Measurements from ENCODE around the gene THSD7B. TPM values are rescaled to one million over a fixed set of nuclear protein-coding genes. Genes with fewer than 3 reads are reported as not detected.

THSD7B gene
- total RNA-seq, 1 donor from 2014 or later = 12.0 TPM

GRCh38 chr2:137223722-137224121, 458.4 kb downstream of the THSD7B start:
- Mint-ChIP-seq H3K4me1 (ENCODE audit: low read depth) (no peaks in the 10 kb centered on the region), H3K4me3 (ENCODE audit: low read depth) (no peak overlapping the region), H3K9me3 (ENCODE audit: low read depth) (no peaks in the 10 kb centered on the region), H3K27me3 (no peaks in the 10 kb centered on the region), H3K27ac (no peak overlapping the region), H3K36me3 (ENCODE audit: insufficient read depth) (no peaks in the 10 kb centered on the region)
- no peak for TF ChIP-seq CTCF (IDR thresholded peaks at IDR 0.05; ENCODE audit: unreplicated experiment)
- DNase-seq (ENCODE audit: low spot score, unreplicated experiment) = no peak

GRCh38 chr2:137228566-137228965, 463.2 kb downstream of the THSD7B start:
- no peak overlapping the region for H3K4me3 Mint-ChIP-seq (ENCODE audit: low read depth)
- no peak for TF ChIP-seq CTCF (IDR thresholded peaks at IDR 0.05; ENCODE audit: unreplicated experiment)
- H3K27me3 Mint-ChIP-seq = no peaks in the 10 kb centered on the region
- peaks cover 1% of the 10 kb centered on the region for H3K36me3 Mint-ChIP-seq (ENCODE audit: insufficient read depth)
- H3K9me3 Mint-ChIP-seq (ENCODE audit: low read depth) = no peaks in the 10 kb centered on the region
- H3K4me1 Mint-ChIP-seq (ENCODE audit: low read depth) = no peaks in the 10 kb centered on the region
- no peak for DNase-seq (ENCODE audit: low spot score, unreplicated experiment)
- H3K27ac Mint-ChIP-seq = no peak overlapping the region

- no peaks in the 10 kb centered on the region for H3K27me3 Mint-ChIP-seq
- TF ChIP-seq CTCF (IDR thresholded peaks at IDR 0.05; ENCODE audit: unreplicated experiment) = no peak
- no peak overlapping the region for H3K4me3 Mint-ChIP-seq (ENCODE audit: low read depth)
- no peaks in the 10 kb centered on the region for H3K4me1 Mint-ChIP-seq (ENCODE audit: low read depth)
- no peak for DNase-seq (ENCODE audit: low spot score, unreplicated experiment)
- H3K9me3 Mint-ChIP-seq (ENCODE audit: low read depth) = no peaks in the 10 kb centered on the region
- peaks cover 1% of the 10 kb centered on the region for H3K36me3 Mint-ChIP-seq (ENCODE audit: insufficient read depth)
- no peak overlapping the region for H3K27ac Mint-ChIP-seq
Observed at GRCh38 chr2:137229834-137230233, 464.5 kb downstream of the THSD7B start.

- TF ChIP-seq CTCF (IDR thresholded peaks at IDR 0.05; ENCODE audit: unreplicated experiment) = no peak
- peaks cover 4% of the 10 kb centered on the region for H3K36me3 Mint-ChIP-seq (ENCODE audit: insufficient read depth)
- no peak overlapping the region for H3K27ac Mint-ChIP-seq
- H3K4me3 Mint-ChIP-seq (ENCODE audit: low read depth) = no peak overlapping the region
- no peak for DNase-seq (ENCODE audit: low spot score, unreplicated experiment)
- no peaks in the 10 kb centered on the region for H3K9me3 Mint-ChIP-seq (ENCODE audit: low read depth)
- H3K4me1 Mint-ChIP-seq (ENCODE audit: low read depth) = peaks cover 6% of the 10 kb centered on the region
- no peaks in the 10 kb centered on the region for H3K27me3 Mint-ChIP-seq
Observed at GRCh38 chr2:137231628-137232027, 466.3 kb downstream of the THSD7B start.

- DNase-seq (ENCODE audit: low spot score, unreplicated experiment) = no peak
- Mint-ChIP-seq H3K27ac (no peak overlapping the region), H3K36me3 (ENCODE audit: insufficient read depth) (peaks cover 4% of the 10 kb centered on the region), H3K9me3 (ENCODE audit: low read depth) (no peaks in the 10 kb centered on the region), H3K4me1 (ENCODE audit: low read depth) (peaks cover 6% of the 10 kb centered on the region), H3K27me3 (no peaks in the 10 kb centered on the region), H3K4me3 (ENCODE audit: low read depth) (no peak overlapping the region)
- TF ChIP-seq CTCF (IDR thresholded peaks at IDR 0.05; ENCODE audit: unreplicated experiment) = no peak
Observed at GRCh38 chr2:137232076-137232475, 466.7 kb downstream of the THSD7B start.

Measured in progenitor cell of endocrine pancreas (in vitro differentiated cells).